Ishikawa (cell line): ENCODE measurements around the gene TULP3.

ENCODE experiments used
- CEBPB ChIP-seq: IDR thresholded peaks from 2 replicates; pipeline ENCODE4 v1.6.1; 2012
- CREB1 ChIP-seq: IDR thresholded peaks from 2 replicates; pipeline ENCODE4 v1.6.1; 2012; ENCODE audit warnings: low read depth
- EGR1 ChIP-seq: IDR thresholded peaks from 2 replicates; pipeline ENCODE4 v1.6.1; 2012
- EP300 ChIP-seq: IDR thresholded peaks from 2 replicates; pipeline ENCODE4 v1.6.1; 2012; ENCODE audit warnings: borderline replicate concordance
- FOXM1 ChIP-seq: IDR thresholded peaks from 2 replicates; pipeline ENCODE4 v1.6.1; 2012; ENCODE audit warnings: low read depth, borderline replicate concordance
- NFIC ChIP-seq: IDR thresholded peaks from 2 replicates; pipeline ENCODE4 v1.6.1; 2012
- RAD21 ChIP-seq: IDR thresholded peaks from 2 replicates; pipeline ENCODE4 v1.6.1; 2012; ENCODE audit warnings: low read depth
- TAF1 ChIP-seq: IDR thresholded peaks from 2 replicates; pipeline ENCODE4 v1.6.1; 2012; ENCODE audit warnings: low read depth, mild to moderate bottlenecking
- TCF12 ChIP-seq: IDR thresholded peaks from 2 replicates; pipeline ENCODE4 v1.6.1; 2012; ENCODE audit warnings: low read depth
- TEAD4 ChIP-seq: IDR thresholded peaks from 2 replicates; pipeline ENCODE4 v1.6.1; 2012
- USF1 ChIP-seq: IDR thresholded peaks from 2 replicates; pipeline ENCODE4 v1.6.1; 2012
- YY1 ChIP-seq: IDR thresholded peaks from 2 replicates; pipeline ENCODE4 v1.6.1; 2012; ENCODE audit warnings: low read depth
- ZBTB7A ChIP-seq: IDR thresholded peaks from 2 replicates; pipeline ENCODE4 v1.6.1; 2012; ENCODE audit warnings: low read depth
- TF ChIP-seq, protein P1 (sequence below): IDR thresholded peaks from 2 replicates; pipeline ENCODE4 v1.6.1; 2012; ENCODE audit warnings: low read depth, mild to moderate bottlenecking
- TF ChIP-seq, protein P2 (sequence below): IDR thresholded peaks from 2 replicates; pipeline ENCODE4 v1.6.1; 2012

The TULP3 gene

DNA sequence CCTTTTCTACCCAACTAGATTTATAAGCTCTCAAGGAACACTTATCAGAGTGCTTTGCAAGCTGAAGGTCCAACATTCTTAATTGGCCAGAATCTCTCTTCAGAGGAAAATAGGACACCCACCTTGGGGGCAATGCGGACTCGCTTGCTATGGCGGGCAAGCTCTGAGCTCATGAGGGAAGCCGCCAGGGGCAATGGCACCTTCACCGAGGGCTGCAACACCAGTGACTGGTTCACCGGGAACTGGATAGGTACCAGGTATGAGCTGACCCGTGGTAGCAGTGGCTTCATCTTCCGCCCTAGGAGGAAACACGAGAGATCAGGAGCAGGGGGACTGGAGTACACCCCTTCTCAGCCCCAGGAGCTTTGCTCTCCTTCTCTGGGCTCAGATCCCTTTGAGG is 26.5 kb upstream of the TULP3 start:
- no peak for TF ChIP-seq CREB1
- TF ChIP-seq TEAD4, result no peak
- no peak for TF ChIP-seq EGR1
- TF ChIP-seq, protein P1, sequence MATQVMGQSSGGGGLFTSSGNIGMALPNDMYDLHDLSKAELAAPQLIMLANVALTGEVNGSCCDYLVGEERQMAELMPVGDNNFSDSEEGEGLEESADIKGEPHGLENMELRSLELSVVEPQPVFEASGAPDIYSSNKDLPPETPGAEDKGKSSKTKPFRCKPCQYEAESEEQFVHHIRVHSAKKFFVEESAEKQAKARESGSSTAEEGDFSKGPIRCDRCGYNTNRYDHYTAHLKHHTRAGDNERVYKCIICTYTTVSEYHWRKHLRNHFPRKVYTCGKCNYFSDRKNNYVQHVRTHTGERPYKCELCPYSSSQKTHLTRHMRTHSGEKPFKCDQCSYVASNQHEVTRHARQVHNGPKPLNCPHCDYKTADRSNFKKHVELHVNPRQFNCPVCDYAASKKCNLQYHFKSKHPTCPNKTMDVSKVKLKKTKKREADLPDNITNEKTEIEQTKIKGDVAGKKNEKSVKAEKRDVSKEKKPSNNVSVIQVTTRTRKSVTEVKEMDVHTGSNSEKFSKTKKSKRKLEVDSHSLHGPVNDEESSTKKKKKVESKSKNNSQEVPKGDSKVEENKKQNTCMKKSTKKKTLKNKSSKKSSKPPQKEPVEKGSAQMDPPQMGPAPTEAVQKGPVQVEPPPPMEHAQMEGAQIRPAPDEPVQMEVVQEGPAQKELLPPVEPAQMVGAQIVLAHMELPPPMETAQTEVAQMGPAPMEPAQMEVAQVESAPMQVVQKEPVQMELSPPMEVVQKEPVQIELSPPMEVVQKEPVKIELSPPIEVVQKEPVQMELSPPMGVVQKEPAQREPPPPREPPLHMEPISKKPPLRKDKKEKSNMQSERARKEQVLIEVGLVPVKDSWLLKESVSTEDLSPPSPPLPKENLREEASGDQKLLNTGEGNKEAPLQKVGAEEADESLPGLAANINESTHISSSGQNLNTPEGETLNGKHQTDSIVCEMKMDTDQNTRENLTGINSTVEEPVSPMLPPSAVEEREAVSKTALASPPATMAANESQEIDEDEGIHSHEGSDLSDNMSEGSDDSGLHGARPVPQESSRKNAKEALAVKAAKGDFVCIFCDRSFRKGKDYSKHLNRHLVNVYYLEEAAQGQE, result no peak
- TF ChIP-seq CEBPB, result no peak
- TF ChIP-seq EP300, result no peak
- no peak for TF ChIP-seq TAF1
- TF ChIP-seq USF1, result no peak
- no peak for TF ChIP-seq NFIC
- no peak for TF ChIP-seq FOXM1
- no peak for TF ChIP-seq RAD21
- no peak for TF ChIP-seq ZBTB7A
- TF ChIP-seq, protein P2, sequence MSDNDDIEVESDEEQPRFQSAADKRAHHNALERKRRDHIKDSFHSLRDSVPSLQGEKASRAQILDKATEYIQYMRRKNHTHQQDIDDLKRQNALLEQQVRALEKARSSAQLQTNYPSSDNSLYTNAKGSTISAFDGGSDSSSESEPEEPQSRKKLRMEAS, result no peak
- TF ChIP-seq TCF12, result no peak
- TF ChIP-seq YY1, result no peak

GRCh38 chr12:2876431-2877046 is 14.2 kb upstream of the TULP3 start:
- TF ChIP-seq RAD21 (no peak), EP300 (no peak), FOXM1 (no peak), CREB1 (no peak), YY1 (0 out of 2 replicates have a peak, but pooled peaks have one; percentile 20), EGR1 (no peak), CEBPB (no peak), ZBTB7A (no peak), TCF12 (no peak), TAF1 (peak; percentile 15; the same call in 1 of the 2 replicates), NFIC (no peak), USF1 (no peak), TEAD4 (0 out of 2 replicates have a peak, but pooled peaks have one; percentile 1)
- TF ChIP-seq, protein P2, result no peak
- TF ChIP-seq, protein P1, result no peak; the same call in 1 of the 2 replicates

- TF ChIP-seq CEBPB, result 0 out of 2 replicates have a peak, but pooled peaks have one; percentile 4
- TF ChIP-seq USF1, result peak; percentile 97
- peak; percentile 93 for TF ChIP-seq TAF1
- TF ChIP-seq CREB1, result no peak
- peak; percentile 88 for TF ChIP-seq EGR1
- peak; percentile 86 for TF ChIP-seq TEAD4
- TF ChIP-seq NFIC, result peak; percentile 37; the same call in 1 of the 2 replicates
- peak; percentile 83 for TF ChIP-seq YY1
- peak; percentile 75 for TF ChIP-seq FOXM1
- TF ChIP-seq TCF12, result peak; percentile 43; the same call in 1 of the 2 replicates
- TF ChIP-seq EP300, result no peak
- TF ChIP-seq, protein P1, result no peak
- TF ChIP-seq, protein P2, result peak; percentile 66
- TF ChIP-seq RAD21, result no peak
- TF ChIP-seq ZBTB7A, result no peak; the same call in 1 of the 2 replicates
Measured at GRCh38 chr12:2877047-2877952, 13.4 kb upstream of the TULP3 start, which contains the start of the genes FOXM1 and RHNO1. TSS of gene FOXM1 (minus strand) at chr12:2877174. CDS start at chr12:2874478, 2,696 bp downstream. TSS of gene RHNO1 (plus strand) at chr12:2877223. CDS start at chr12:2885367, 8,144 bp downstream.
